COR-L47 (cell line): ENCODE measurements around the gene ATP23.

ENCODE experiments used
- DNase-seq: peaks from one replicate; lab custom pipeline; 2025; lab: John Stamatoyannopoulos, UW

ATP23 gene, protein sequence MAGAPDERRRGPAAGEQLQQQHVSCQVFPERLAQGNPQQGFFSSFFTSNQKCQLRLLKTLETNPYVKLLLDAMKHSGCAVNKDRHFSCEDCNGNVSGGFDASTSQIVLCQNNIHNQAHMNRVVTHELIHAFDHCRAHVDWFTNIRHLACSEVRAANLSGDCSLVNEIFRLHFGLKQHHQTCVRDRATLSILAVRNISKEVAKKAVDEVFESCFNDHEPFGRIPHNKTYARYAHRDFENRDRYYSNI

DNA sequence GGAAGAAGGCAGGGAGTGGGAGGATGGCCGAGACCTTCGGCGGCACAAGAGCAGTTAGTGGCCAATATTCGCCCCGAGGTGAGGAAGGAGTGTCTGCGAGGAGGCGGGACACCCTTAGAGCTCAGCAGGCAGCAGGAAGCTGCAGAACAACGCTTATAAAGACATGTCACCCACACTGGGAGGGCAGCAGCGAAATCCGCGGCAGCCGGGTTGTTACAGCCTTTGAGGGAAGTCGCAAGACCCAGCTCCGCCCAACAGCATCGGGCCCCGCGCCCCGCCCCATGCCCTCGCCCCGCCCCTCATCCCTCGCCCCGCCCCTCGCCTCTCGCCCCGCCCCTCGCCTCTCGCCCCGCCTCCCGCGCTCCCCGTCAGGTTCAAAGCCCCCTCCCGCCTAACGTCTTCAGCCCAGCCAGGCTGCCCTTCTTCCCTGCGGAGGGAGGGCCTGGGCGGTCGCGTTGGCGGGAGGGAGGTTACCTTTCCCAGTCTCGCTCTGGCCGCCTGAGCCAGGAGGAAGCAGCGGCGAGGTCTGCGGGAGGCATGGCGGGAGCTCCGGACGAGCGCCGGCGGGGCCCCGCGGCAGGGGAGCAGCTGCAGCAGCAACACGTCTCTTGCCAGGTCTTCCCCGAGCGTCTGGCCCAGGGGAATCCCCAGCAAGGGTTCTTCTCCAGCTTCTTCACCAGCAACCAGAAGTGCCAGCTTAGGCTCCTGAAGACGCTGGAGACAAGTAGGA lies at the start of gene ATP23:
TSS of gene ATP23 (plus strand) at position 403 of the 730 bp plus-strand sequence. CDS start at position 538, 135 bp downstream.
- DNase-seq, result peak; percentile 95

DNA sequence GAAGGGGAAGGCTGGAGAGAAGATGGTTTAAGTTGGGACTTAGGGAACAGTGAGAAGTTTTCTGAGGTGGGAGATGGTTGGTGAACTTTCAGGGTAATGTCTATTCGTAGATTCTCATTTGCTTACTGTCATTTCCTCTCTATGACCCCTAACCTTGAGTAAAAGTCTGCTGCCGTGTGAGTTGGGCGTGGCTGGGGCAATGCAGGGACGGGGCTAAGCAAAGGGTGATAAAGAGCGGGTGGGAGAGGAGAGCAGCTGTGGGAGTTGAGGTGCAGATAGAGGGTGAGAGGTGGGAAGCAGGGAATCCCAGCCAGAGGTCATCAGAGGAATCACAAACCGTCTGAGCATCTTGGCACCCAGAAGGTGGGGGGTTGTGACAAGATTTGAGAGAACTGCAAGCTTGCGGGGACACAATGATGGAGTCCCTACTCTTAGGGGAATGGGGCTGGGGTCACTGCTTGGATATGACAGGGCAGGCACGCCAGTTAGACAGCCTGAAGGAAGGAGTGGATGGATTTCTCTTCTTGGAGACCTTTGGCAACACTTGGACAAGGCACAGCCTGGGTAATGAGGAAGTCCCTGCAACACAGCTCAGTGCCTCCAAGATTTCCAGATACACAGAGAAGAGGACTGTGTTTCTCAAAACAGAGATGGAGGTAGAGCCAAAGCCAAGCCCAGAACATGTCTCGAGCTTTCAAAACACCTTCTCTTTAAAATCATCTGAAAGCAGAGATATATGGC lies 49.0 kb upstream of the ATP23 start:
- DNase-seq, result no peak

GRCh38 chr12:57893431-57894353 lies 47.7 kb upstream of the ATP23 start:
- DNase-seq, result no peak

DNA sequence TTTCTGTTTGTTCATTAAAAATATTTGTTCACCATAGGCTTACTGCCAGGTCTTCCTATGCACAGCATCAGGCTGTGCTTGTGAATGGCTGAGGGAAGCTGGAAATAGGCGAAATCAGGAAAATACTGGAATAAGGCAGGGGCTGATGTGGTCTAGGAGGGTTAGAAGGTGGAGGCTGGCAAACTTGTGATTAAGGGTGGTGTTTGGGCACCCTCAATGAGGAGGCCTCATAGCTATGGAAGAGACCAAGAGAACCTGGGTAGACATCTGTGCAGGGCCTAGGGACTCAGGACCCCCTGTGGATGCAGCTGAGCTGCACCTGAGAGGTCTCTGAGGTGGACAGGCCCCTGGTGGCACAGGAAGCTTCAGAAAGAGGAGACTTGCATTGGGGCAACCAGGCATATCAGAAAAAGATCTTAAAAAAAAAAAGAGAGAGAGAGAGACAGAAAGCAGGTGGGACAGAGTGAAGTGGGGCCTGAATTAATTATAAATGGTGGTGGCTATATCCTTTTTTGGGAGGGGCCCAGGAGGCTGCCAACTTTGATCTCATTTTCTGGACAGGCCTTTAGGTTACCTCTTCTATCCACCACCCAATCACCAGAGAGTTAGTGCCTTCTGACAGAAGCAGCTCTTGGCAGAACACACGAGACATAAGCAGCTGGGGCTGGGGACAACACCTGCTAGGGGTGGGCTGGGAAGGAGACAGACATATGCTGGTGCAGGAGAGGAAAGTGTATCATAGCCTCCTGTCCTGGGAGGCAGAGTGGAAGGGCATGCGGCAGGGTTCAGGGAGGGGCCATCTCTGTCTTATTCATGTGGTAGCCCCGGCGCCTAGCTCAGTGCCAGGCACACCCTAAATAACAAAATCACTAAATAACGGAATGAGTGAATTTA lies 46.7 kb upstream of the ATP23 start:
- peak; percentile 41 for DNase-seq

- DNase-seq, result no peak
These were observed 45.8 kb upstream of the ATP23 start for GRCh38 chr12:57895389-57896114.

- peak; percentile 58 for DNase-seq
These were observed 45.3 kb upstream of the ATP23 start for GRCh38 chr12:57896115-57896433.

GRCh38 chr12:57896434-57897201 lies 44.7 kb upstream of the ATP23 start:
- DNase-seq, result peak; percentile 74

GRCh38 chr12:57897286-57897974 lies 43.9 kb upstream of the ATP23 start:
- DNase-seq, result no peak

DNA sequence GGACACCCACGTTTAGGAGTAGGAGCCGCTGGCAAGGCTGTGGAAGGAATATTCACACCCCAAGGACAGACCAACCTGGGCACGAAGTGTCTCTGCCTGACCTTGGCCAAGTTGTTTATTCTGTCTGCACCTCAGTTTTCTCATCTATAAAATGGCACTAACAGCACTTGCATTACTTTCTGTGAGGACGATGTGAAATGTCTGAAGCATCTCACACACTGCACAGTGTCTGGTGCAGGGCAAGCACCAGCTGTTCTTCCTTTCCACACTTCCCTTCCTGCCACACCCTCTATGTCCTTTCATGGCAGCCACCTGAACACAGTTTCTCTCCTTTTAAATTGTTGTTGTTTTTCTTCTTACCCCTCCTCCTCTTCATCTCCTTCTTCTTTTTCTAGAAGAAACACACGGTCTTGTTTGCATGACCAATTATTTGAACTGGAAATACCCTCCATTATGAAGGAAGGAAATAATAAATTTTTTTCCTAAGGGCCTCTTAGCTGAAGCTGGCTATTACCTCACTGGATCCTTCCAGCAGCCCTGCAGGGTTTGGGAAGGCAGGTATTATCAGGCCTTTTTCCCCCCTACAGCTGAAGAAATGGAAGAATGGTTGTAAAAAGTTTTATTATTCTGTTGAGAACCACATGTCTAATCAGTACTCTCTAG lies 42.9 kb upstream of the ATP23 start:
- no peak for DNase-seq

DNA sequence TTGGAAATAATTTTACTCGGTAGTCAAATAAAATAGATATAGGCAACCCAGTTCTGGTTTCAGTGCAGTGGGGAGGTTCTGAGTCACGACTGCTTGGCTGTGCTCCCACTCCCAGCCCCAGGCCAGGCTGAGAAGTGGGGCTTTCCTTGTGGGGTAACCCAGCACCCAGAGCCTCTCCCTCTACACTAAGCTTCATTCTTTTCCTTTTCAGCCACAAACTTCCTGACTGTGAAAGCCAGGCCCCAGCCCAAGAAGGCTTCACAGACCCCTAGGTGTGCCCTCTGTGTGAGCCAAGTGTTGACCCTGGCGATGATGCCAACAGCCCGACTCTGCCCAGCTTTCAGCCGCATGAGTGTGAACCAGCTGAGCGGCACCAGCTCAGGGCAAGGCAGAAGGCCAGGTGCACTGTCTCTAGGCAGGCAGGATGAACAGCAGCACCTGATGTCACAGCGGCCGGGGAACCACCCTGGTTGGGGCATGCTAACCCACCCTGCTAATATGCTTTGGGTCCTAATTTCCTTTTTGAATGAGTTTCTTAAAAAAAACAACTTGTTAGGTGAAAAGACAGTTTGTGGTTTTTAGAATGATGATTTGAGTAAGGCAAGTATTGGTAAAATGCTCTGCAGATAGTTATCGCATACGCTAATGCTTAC lies 42.2 kb upstream of the ATP23 start:
- DNase-seq, result no peak

DNA sequence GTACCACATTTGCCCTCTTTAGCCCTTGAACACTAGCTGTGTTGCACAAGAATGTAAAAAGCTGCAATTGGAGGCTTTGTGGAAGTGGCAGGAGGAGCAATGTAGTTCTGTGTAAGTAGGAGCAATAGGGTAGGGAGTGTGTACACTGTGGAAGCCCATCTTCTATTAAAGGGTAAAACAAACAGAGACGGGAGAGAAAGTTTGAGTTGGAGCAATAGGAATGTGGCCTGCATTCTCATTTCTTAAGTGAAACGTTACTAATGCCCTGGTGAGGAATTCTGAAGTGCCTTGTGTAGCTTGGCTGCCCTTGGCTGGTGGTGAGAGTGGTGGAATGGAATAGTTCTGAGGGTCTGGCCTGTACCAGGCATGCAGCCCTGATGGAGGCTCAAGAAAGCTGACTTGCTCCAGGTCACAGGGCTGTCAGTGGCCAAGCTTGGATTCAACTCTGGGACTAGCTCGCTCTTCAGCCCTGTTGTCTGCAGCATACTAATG lies 38.8 kb upstream of the ATP23 start:
- DNase-seq, result no peak

GRCh38 chr12:57904426-57904825 lies 36.9 kb upstream of the ATP23 start:
- DNase-seq, result no peak

- DNase-seq, result peak; percentile 90
These were observed 36.2 kb upstream of the ATP23 start for GRCh38 chr12:57904848-57905811.

DNA sequence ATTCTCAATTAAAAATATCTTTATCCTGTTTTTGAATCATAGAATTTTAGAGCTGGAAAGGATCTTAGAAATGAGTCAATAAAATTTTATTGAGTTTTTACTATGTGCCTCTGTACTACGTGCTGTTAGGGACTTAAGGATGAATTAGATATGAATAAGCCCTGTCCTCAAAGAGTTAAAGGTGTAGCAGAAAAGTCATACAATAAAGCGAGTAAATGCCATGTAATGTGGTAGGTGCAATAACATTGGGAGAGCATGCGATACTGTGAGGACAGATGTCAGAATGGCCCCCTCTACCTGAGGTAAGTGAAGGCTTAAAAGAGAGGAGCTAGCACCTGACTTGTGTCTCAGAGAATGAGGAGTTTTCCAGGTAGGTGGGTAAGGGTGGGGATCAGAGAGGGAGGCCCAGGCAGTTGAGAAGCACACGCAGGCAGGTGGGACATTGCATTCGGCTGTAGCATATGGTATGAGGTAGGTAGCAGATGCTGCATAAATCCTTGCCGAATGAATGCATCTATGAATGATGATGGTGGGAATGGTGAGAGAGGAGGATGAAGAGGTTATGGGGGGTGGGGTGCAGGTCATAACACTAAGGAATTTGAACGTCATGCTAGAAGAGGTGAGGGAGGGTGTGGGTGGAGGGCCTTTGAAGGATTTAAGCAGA lies 35.4 kb upstream of the ATP23 start:
- no peak for DNase-seq

- no peak for DNase-seq
These were observed 34.5 kb upstream of the ATP23 start for GRCh38 chr12:57906821-57907220.

DNA sequence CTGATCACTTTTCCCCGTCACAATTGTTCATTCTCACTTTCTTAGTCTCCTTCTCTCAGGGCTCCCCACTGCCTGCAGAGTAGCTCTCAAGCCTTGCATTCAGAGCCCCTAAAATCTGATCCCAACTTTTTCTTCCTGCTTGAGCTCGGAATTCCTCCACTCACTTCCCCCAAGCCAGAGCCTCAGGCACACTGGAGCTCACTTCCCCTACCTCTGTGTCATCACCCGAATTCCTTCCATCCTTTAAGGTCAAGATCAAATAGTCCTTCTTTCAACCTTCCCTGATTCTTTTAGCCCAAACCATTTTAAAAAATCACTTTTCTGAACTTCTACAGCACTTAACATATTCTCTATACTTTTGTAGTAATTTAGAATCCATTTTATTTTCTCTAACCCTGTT lies 34.1 kb upstream of the ATP23 start:
- no peak for DNase-seq
